Mesodermal cell (in vitro differentiated cells): ENCODE results near the gene GPC3.

Experiments
- H3K27ac ChIP-seq: 2 replicates; pipeline ENCODE4 v1.7.0; 2013; ENCODE audit warnings: mild to moderate bottlenecking, low read depth, low read length, moderate library complexity; ENCODE audit not compliant: severe bottlenecking
- H3K36me3 ChIP-seq: 2 replicates; pipeline ENCODE4 v1.7.1; 2013; ENCODE audit warnings: mild to moderate bottlenecking, low read length, moderate library complexity; ENCODE audit not compliant: control insufficient read depth, insufficient read depth
- H3K4me1 ChIP-seq: one replicate; pipeline ENCODE4 v1.7.1; 2013; ENCODE audit warnings: mild to moderate bottlenecking, low read length; ENCODE audit not compliant: insufficient read depth, control insufficient read depth, poor library complexity, severe bottlenecking
- H3K4me3 ChIP-seq: 2 replicates; pipeline ENCODE4 v1.7.0; 2013; ENCODE audit warnings: low read length, control low read depth, mild to moderate bottlenecking; ENCODE audit not compliant: insufficient read depth, poor library complexity, severe bottlenecking; ENCODE audit errors: extremely low read depth
- H3K9me3 ChIP-seq: 2 replicates; pipeline ENCODE4 v1.7.1; 2013; ENCODE audit warnings: mild to moderate bottlenecking, low read length, moderate library complexity; ENCODE audit not compliant: control insufficient read depth
- WGBS, 2 experiments: methylation state at CpG; one replicate each; pipeline ENCODE4 v1.1.5; 2013; ENCODE audit warnings: missing lambda C conversion rate in 2 of 2; ENCODE audit not compliant: insufficient coverage in 2 of 2; 5-methylcytosine and 5-hydroxymethylcytosine counted together

Gene GPC3

GRCh38 chrX:133607419-133608348 is 377.7 kb downstream of the GPC3 start:
- Histone ChIP-seq H3K36me3 (no peaks in the 10 kb centered on the region), H3K9me3 (no peaks in the 10 kb centered on the region), H3K4me1 (no peaks in the 10 kb centered on the region), H3K4me3 (no peak overlapping the region), H3K27ac (no peak overlapping the region)
- 100% methylated on average over 1 to 2 of the region's 5 CpGs for WGBS, 2 experiments

- Histone ChIP-seq H3K9me3 (no peaks in the 10 kb centered on the region), H3K36me3 (no peaks in the 10 kb centered on the region), H3K4me3 (no peak overlapping the region), H3K4me1 (no peaks in the 10 kb centered on the region), H3K27ac (no peak overlapping the region)
- WGBS, 2 experiments: 71 to 100% methylated on average over 1 of the region's 1 CpG
These were observed 378.4 kb downstream of the GPC3 start for GRCh38 chrX:133606990-133607389.

GRCh38 chrX:133604801-133605200 is 380.6 kb downstream of the GPC3 start:
- Histone ChIP-seq H3K27ac (no peak overlapping the region), H3K4me3 (no peak overlapping the region), H3K36me3 (no peaks in the 10 kb centered on the region), H3K9me3 (no peaks in the 10 kb centered on the region), H3K4me1 (no peaks in the 10 kb centered on the region)
- WGBS, 2 experiments: 80 to 86% methylated on average over 2 to 7 of the region's 7 CpGs

- Histone ChIP-seq H3K9me3 (no peaks in the 10 kb centered on the region), H3K4me1 (no peaks in the 10 kb centered on the region), H3K4me3 (no peak overlapping the region), H3K36me3 (no peaks in the 10 kb centered on the region), H3K27ac (no peak overlapping the region)
- WGBS, 2 experiments: 96 to 100% methylated on average over 2 to 3 of the region's 4 CpGs
These were observed 382.5 kb downstream of the GPC3 start for GRCh38 chrX:133602881-133603280.

- Histone ChIP-seq H3K27ac (no peak overlapping the region), H3K4me1 (no peaks in the 10 kb centered on the region), H3K4me3 (no peak overlapping the region), H3K36me3 (no peaks in the 10 kb centered on the region), H3K9me3 (no peaks in the 10 kb centered on the region)
- WGBS, 2 experiments: no CpG with 5 or more reads among the region's 4 CpGs
These were observed 384.3 kb downstream of the GPC3 start for GRCh38 chrX:133601116-133601515.

GRCh38 chrX:133600536-133600935 is 384.9 kb downstream of the GPC3 start:
- no peak overlapping the region for H3K27ac ChIP-seq
- H3K4me3 ChIP-seq: no peak overlapping the region
- H3K4me1 ChIP-seq: no peaks in the 10 kb centered on the region
- no peaks in the 10 kb centered on the region for H3K36me3 ChIP-seq
- no peaks in the 10 kb centered on the region for H3K9me3 ChIP-seq
- WGBS, 2 experiments: no CpG with 5 or more reads among the region's 1 CpG

- Histone ChIP-seq H3K9me3 (no peaks in the 10 kb centered on the region), H3K36me3 (no peaks in the 10 kb centered on the region), H3K27ac (no peak overlapping the region), H3K4me1 (no peaks in the 10 kb centered on the region), H3K4me3 (no peak overlapping the region)
- WGBS, 2 experiments: no CpG with 5 or more reads among the region's 2 CpGs
These were observed 386.6 kb downstream of the GPC3 start for GRCh38 chrX:133598601-133599335.

GRCh38 chrX:133594156-133594555 is 391.2 kb downstream of the GPC3 start:
- H3K4me3 ChIP-seq: no peak overlapping the region
- WGBS, 2 experiments: no CpG with 5 or more reads among the region's 3 CpGs
- H3K36me3 ChIP-seq: no peaks in the 10 kb centered on the region
- no peaks in the 10 kb centered on the region for H3K9me3 ChIP-seq
- no peak overlapping the region for H3K27ac ChIP-seq
- no peaks in the 10 kb centered on the region for H3K4me1 ChIP-seq

- Histone ChIP-seq H3K9me3 (no peaks in the 10 kb centered on the region), H3K4me1 (no peaks in the 10 kb centered on the region), H3K27ac (no peak overlapping the region), H3K4me3 (no peak overlapping the region), H3K36me3 (no peaks in the 10 kb centered on the region)
- WGBS, 2 experiments: 100% methylated on average over 3 of the region's 5 CpGs; no CpG with 5 or more reads in 1 of the 2 experiments
These were observed 391.9 kb downstream of the GPC3 start for GRCh38 chrX:133593531-133593930.

GRCh38 chrX:133590703-133591505 is 394.5 kb downstream of the GPC3 start:
- H3K27ac ChIP-seq: no peak overlapping the region
- H3K4me3 ChIP-seq: no peak overlapping the region
- peaks cover 2% of the 10 kb centered on the region for H3K4me1 ChIP-seq
- H3K36me3 ChIP-seq: no peaks in the 10 kb centered on the region
- 95 to 98% methylated on average over 3 to 7 of the region's 7 CpGs for WGBS, 2 experiments
- no peaks in the 10 kb centered on the region for H3K9me3 ChIP-seq
